H1 (cell line): Measurements from ENCODE around the gene GRIA3. TPM values are rescaled to one million over a fixed set of nuclear protein-coding genes. Genes with fewer than 3 reads are reported as not detected.

Experiments used
- CTCF ChIA-PET: fragments of 300-600 bp; sonication (Branson Sonifier 250); formaldehyde crosslinking; loops from one replicate; lab custom pipeline; 2021; ENCODE audit not compliant: partially characterized antibody; lab: Charles Lee
- POLR2A ChIA-PET: fragments of 300-600 bp; sonication (Branson Sonifier 250); formaldehyde crosslinking; loops from one replicate; lab custom pipeline; 2021; ENCODE audit warnings: inconsistent platforms; ENCODE audit not compliant: partially characterized antibody; lab: Charles Lee
- DNase-seq, 2 experiments: peaks; one replicate each; pipeline versions ENCODE4 v3.0.0 to v3.0.0-alpha.2; 2010 to 2022; ENCODE audit warnings: low spot score in 2 of 2, low read depth in 1 of 2, mixed read lengths in 1 of 2
- FAIRE-seq: peaks from 2 replicates; lab custom pipeline; 2011; peaks lifted over from hg19 to GRCh38; lab: Jason Lieb, UNC
- H2AFZ ChIP-seq: 2 replicates; pipeline ENCODE4 v1.8.1; 2012; ENCODE audit warnings: low read length, inconsistent platforms
- H2AK5ac ChIP-seq: 2 replicates; pipeline ENCODE4 v1.6.1; 2013; ENCODE audit warnings: low read depth, low read length
- H2BK120ac ChIP-seq: replicated peaks from 2 replicates; pipeline ENCODE3; 2013; ENCODE audit warnings: low read depth, low read length, inconsistent platforms
- H2BK12ac ChIP-seq: 2 replicates; pipeline ENCODE4 v1.6.1; 2013; ENCODE audit warnings: low read depth, low read length
- H2BK15ac ChIP-seq: 2 replicates; pipeline ENCODE4 v1.6.1; 2013; ENCODE audit warnings: low read length
- H2BK20ac ChIP-seq: 2 replicates; pipeline ENCODE4 v1.6.1; 2013; ENCODE audit warnings: low read length
- H2BK5ac ChIP-seq: 2 replicates; pipeline ENCODE4 v1.6.1; 2013; ENCODE audit warnings: low read depth, low read length
- H3K14ac ChIP-seq: 2 replicates; pipeline ENCODE4 v1.6.1; 2013; ENCODE audit warnings: inconsistent platforms; ENCODE audit not compliant: insufficient read length
- H3K18ac ChIP-seq: 2 replicates; pipeline ENCODE4 v1.6.1; 2013; ENCODE audit warnings: low read length; ENCODE audit errors: extremely low read depth
- H3K23ac ChIP-seq: 2 replicates; pipeline ENCODE4 v1.6.1; 2013; ENCODE audit warnings: inconsistent platforms; ENCODE audit not compliant: insufficient read length
- H3K23me2 ChIP-seq: 2 replicates; pipeline ENCODE4 v1.6.1; 2013; ENCODE audit warnings: low read depth, low read length
- H3K27ac ChIP-seq: 2 replicates; pipeline ENCODE4 v1.6.1; 2011; ENCODE audit warnings: low read depth, low read length, inconsistent platforms
- H3K27me3 ChIP-seq, 4 experiments: replicated peaks in 1 of 4; 1 replicate in 1 of 4; 2 replicates in 3 of 4; pipeline versions ENCODE4 v1.6.1 to v1.8.1; 2011 to 2013; ENCODE audit warnings: low read length in 3 of 4, mild to moderate bottlenecking in 3 of 4, inconsistent platforms in 2 of 4, mixed read lengths in 2 of 4, moderate library complexity in 1 of 4; ENCODE audit not compliant: control insufficient read depth in 3 of 4, insufficient read depth in 3 of 4; ENCODE audit errors: extremely low read depth in 1 of 4
- H3K36me3 ChIP-seq, 4 experiments: 2 replicates each; pipeline versions ENCODE4 v1.6.1 to v1.8.1; 2011 to 2013; ENCODE audit warnings: mild to moderate bottlenecking in 4 of 4, low read length in 3 of 4, moderate library complexity in 2 of 4, control low read depth in 1 of 4, inconsistent platforms in 1 of 4; ENCODE audit not compliant: insufficient read depth in 4 of 4, control insufficient read depth in 2 of 4
- H3K4ac ChIP-seq: replicated peaks from 2 replicates; pipeline ENCODE3; 2013; ENCODE audit warnings: low read length, low read depth, mixed read lengths, inconsistent platforms; ENCODE audit not compliant: insufficient read length
- H3K4me1 ChIP-seq, 4 experiments: replicated peaks in 1 of 4; 1 replicate in 1 of 4; 2 replicates in 3 of 4; pipeline versions ENCODE4 v1.6.1 to v1.8.1; 2011 to 2013; ENCODE audit warnings: low read length in 3 of 4, inconsistent platforms in 2 of 4, mixed read lengths in 1 of 4; ENCODE audit not compliant: insufficient read depth in 4 of 4, control insufficient read depth in 3 of 4
- H3K4me2 ChIP-seq, 2 experiments: 2 replicates each; pipeline versions ENCODE4 v1.6.1 to v1.8.1; 2011 to 2013; ENCODE audit warnings: low read depth in 2 of 2, low read length in 2 of 2, control low read depth in 1 of 2, inconsistent platforms in 1 of 2, mild to moderate bottlenecking in 1 of 2; ENCODE audit not compliant: insufficient read depth in 1 of 2
- H3K4me3 ChIP-seq, 4 experiments: fragments of 200-600, 300-600 bp in 1 of 4; sonication (generic), shearing (Covaris generic), sonication (Bioruptor Twin) in 1 of 4; 2 replicates each; pipeline versions ENCODE4 v1.5.1 to v1.8.1; 2011 to 2016; ENCODE audit warnings: low read length in 4 of 4, low read depth in 3 of 4, control low read depth in 2 of 4, inconsistent platforms in 2 of 4, mild to moderate bottlenecking in 2 of 4, mixed read lengths in 1 of 4, moderate library complexity in 1 of 4; ENCODE audit not compliant: insufficient read depth in 2 of 4; ENCODE audit errors: extremely low read depth in 1 of 4
- H3K56ac ChIP-seq: replicated peaks from 2 replicates; pipeline ENCODE3; 2013; ENCODE audit warnings: low read depth, mild to moderate bottlenecking, mixed read lengths, low read length, inconsistent platforms; ENCODE audit not compliant: insufficient read length
- H3K79me1 ChIP-seq: 2 replicates; pipeline ENCODE4 v1.6.1; 2013; ENCODE audit warnings: low read depth, low read length, control low read depth
- H3K79me2 ChIP-seq, 2 experiments: 2 replicates each; pipeline versions ENCODE4 v1.6.1 to v1.8.1; 2012 to 2013; ENCODE audit warnings: low read length in 2 of 2, mild to moderate bottlenecking in 2 of 2, inconsistent platforms in 1 of 2; ENCODE audit not compliant: insufficient read depth in 2 of 2, control insufficient read depth in 1 of 2
- H3K9ac ChIP-seq, 4 experiments: replicated peaks in 1 of 4; 1 replicate in 1 of 4; 2 replicates in 3 of 4; pipeline versions ENCODE4 v1.6.1 to v1.8.1; 2011 to 2013; ENCODE audit warnings: low read depth in 3 of 4, low read length in 3 of 4, control low read depth in 2 of 4, mild to moderate bottlenecking in 2 of 4, moderate library complexity in 2 of 4, inconsistent platforms in 1 of 4; ENCODE audit errors: extremely low read depth in 1 of 4
- H3K9me3 ChIP-seq, 2 experiments: 2 replicates each; pipeline versions ENCODE4 v1.6.1 to v1.8.1; 2012 to 2013; ENCODE audit warnings: mild to moderate bottlenecking in 2 of 2, moderate library complexity in 2 of 2, control low read depth in 1 of 2, inconsistent platforms in 1 of 2, low read depth in 1 of 2, low read length in 1 of 2, mixed read lengths in 1 of 2; ENCODE audit not compliant: insufficient read depth in 2 of 2
- H4K20me1 ChIP-seq, 2 experiments: replicated peaks in 1 of 2; 2 replicates each; pipeline versions ENCODE3 to v1.8.1; 2011 to 2013; ENCODE audit warnings: inconsistent platforms in 2 of 2, low read length in 2 of 2, mild to moderate bottlenecking in 1 of 2; ENCODE audit not compliant: insufficient read depth in 2 of 2, control insufficient read depth in 1 of 2
- H4K5ac ChIP-seq: 2 replicates; pipeline ENCODE4 v1.6.1; 2013; ENCODE audit warnings: low read length, low read depth, mixed read lengths, inconsistent platforms; ENCODE audit not compliant: insufficient read length
- H4K8ac ChIP-seq: 2 replicates; pipeline ENCODE4 v1.8.0; 2013; ENCODE audit warnings: mild to moderate bottlenecking, moderate library complexity, low read length, inconsistent platforms; ENCODE audit not compliant: insufficient read depth; ENCODE audit errors: extremely low read depth
- H4K91ac ChIP-seq: replicated peaks from 2 replicates; pipeline ENCODE3; 2013; ENCODE audit warnings: low read length, mixed read lengths, inconsistent platforms; ENCODE audit not compliant: insufficient read length
- BACH1 ChIP-seq: IDR thresholded peaks from 2 replicates; pipeline ENCODE4 v1.6.1; 2012; ENCODE audit warnings: low read length, improper control_type of control experiment
- CHD1 ChIP-seq: IDR thresholded peaks from 2 replicates; pipeline ENCODE4 v1.6.1; 2012; ENCODE audit warnings: low read depth, low read length, improper control_type of control experiment
- EZH2 ChIP-seq: fragments of 200-600 bp; sonication (generic); IDR thresholded peaks from 2 replicates; pipeline ENCODE4 v1.7.1; 2012; ENCODE audit warnings: low read depth, mild to moderate bottlenecking, moderate library complexity, low read length, inconsistent platforms; ENCODE audit not compliant: severe bottlenecking
- FOSL1 ChIP-seq: IDR thresholded peaks from 2 replicates; pipeline ENCODE4 v1.6.1; 2011; ENCODE audit warnings: mild to moderate bottlenecking, low read depth, low read length, moderate library complexity; ENCODE audit not compliant: insufficient read depth
- HDAC6 ChIP-seq: IDR thresholded peaks from one replicate; pipeline ENCODE4 v1.7.1; 2012; ENCODE audit warnings: low read depth, mild to moderate bottlenecking, inconsistent platforms, low read length, moderate library complexity
- JUN ChIP-seq: IDR thresholded peaks from 2 replicates; pipeline ENCODE4 v1.6.1; 2011; ENCODE audit warnings: low read depth, mild to moderate bottlenecking, improper control_type of control experiment, low read length
- NRF1 ChIP-seq: IDR thresholded peaks from 2 replicates; pipeline ENCODE4 v1.6.1; 2011; ENCODE audit warnings: mild to moderate bottlenecking, low read depth, low read length, improper control_type of control experiment
- POLR2A ChIP-seq, 2 experiments: IDR thresholded peaks; 1 replicate in 1 of 2; 2 replicates in 1 of 2; pipeline ENCODE4 v1.6.1; 2011; ENCODE audit warnings: low read depth in 2 of 2, low read length in 2 of 2, mild to moderate bottlenecking in 2 of 2; ENCODE audit errors: control extremely low read depth in 1 of 2
- RFX5 ChIP-seq: IDR thresholded peaks from 2 replicates; pipeline ENCODE4 v1.6.1; 2011; ENCODE audit warnings: low read depth, low read length, improper control_type of control experiment, borderline replicate concordance
- RXRA ChIP-seq: IDR thresholded peaks from 2 replicates; pipeline ENCODE4 v1.6.1; 2011; ENCODE audit warnings: low read depth, mild to moderate bottlenecking, low read length, moderate library complexity; ENCODE audit not compliant: insufficient read depth
- SIX5 ChIP-seq: IDR thresholded peaks from 2 replicates; pipeline ENCODE4 v1.6.1; 2011; ENCODE audit warnings: mild to moderate bottlenecking, low read depth, low read length
- SP4 ChIP-seq: IDR thresholded peaks from 2 replicates; pipeline ENCODE4 v1.6.1; 2012; ENCODE audit warnings: low read length, inconsistent platforms
- SRF ChIP-seq: IDR thresholded peaks from 2 replicates; pipeline ENCODE4 v1.6.1; 2011; ENCODE audit warnings: mild to moderate bottlenecking, low read depth, low read length, moderate library complexity
- SUZ12 ChIP-seq: fragments of 200-600 bp; sonication (generic); IDR thresholded peaks from 2 replicates; pipeline ENCODE4 v1.6.1; 2012; ENCODE audit warnings: mild to moderate bottlenecking, inconsistent platforms, low read length, moderate library complexity, mixed read lengths
- TBP ChIP-seq: IDR thresholded peaks from 2 replicates; pipeline ENCODE4 v1.6.1; 2011; ENCODE audit warnings: low read depth, low read length, improper control_type of control experiment
- TEAD4 ChIP-seq: IDR thresholded peaks from 2 replicates; pipeline ENCODE4 v1.6.1; 2012; ENCODE audit warnings: low read depth, low read length, inconsistent platforms, mixed read lengths
- WGBS, 2 experiments: shearing (Covaris generic) in 1 of 2; methylation state at CpG; one replicate each; pipeline versions ENCODE4 v1.1.6 to v1.1.7; 2013 to 2015; ENCODE audit warnings: low lambda C conversion rate in 2 of 2, mixed read lengths in 2 of 2, inconsistent platforms in 1 of 2, low coverage in 1 of 2, missing lambda C conversion rate in 1 of 2; ENCODE audit not compliant: insufficient replicate concordance in 2 of 2, insufficient coverage in 1 of 2, insufficient read length in 1 of 2; ENCODE audit errors: extremely low coverage in 1 of 2, missing lambda C conversion rate in 1 of 2; 5-methylcytosine and 5-hydroxymethylcytosine counted together
- polyA plus RNA-seq, 7 experiments: library from polyadenylated mRNA; depleted of rRNA in 3 of 7; stranded (reverse) in 5 of 7; unstranded in 2 of 7; fragments of >200 nt in 5 of 7; fragments of 200-250 nt in 2 of 7; gene quantifications; 1 replicate in 5 of 7; 2 replicates in 1 of 7; 4 replicates in 1 of 7; pipeline versions ENCODE4 v1.2.1 to v1.2.3, GENCODE V29; 2011 to 2013; ENCODE audit warnings: missing spikeins in 2 of 7, mixed read lengths in 2 of 7
- total RNA-seq: library from RNA; stranded (reverse); fragmentation: NEBNext Ultra II Directional; extraction: Animal tissue kit (Norgen Biotek cat#: 25700); gene quantifications from 2 replicates; pipeline ENCODE4 v1.2.1, GENCODE V29; 2021
- TF ChIP-seq, protein P1 (sequence below): IDR thresholded peaks from 2 replicates; pipeline ENCODE4 v1.6.1; 2012; ENCODE audit warnings: inconsistent platforms

GRIA3 gene
- total and polyA plus RNA-seq, 2 of the 8 experiments (the other 6 are each of a cell fraction or from before 2014, with no cell fraction given), result 2.6 to 3.0 TPM

DNA sequence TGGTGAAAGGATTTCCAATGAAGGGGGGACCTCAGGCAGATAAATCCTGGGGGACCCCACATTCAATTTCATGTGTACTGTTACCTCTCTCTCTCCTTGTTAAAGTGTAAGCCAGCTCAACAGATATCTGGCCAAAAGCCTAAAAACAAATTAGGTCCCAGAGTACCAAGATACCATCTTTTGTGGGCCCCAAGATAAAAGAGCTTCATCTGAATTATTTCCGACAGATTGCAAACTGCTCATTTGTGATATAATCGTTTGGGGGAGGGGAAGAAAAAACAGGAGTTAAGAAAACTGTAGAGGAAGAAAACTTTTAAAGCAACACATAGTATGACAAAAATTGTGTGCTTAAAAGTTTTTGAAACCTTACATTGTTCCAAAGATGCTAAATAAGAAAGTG lies 33.6 kb downstream of the GRIA3 start:
- CTCF ChIA-PET, result interaction anchor here (1.7 kb wide), 1 partner anchor 9 kb away, joined by 7 read pairs; no protein-coding TSS in a partner anchor
- Histone ChIP-seq H3K56ac (no peak overlapping the region), H4K91ac (no peak overlapping the region), H3K27ac (no peak overlapping the region), H3K27me3 (no peaks in the 10 kb centered on the region), H4K5ac (no peak overlapping the region), H3K23ac (no peak overlapping the region), H3K79me2 (no peaks in the 10 kb centered on the region), H2AFZ (no peak overlapping the region), H2BK15ac (no peak overlapping the region), H3K36me3 (no peaks in the 10 kb centered on the region), H2BK5ac (no peak overlapping the region), H2BK12ac (no peak overlapping the region), H2AK5ac (no peak overlapping the region), H3K4me2 (no peak overlapping the region), H3K4me3 (no peak overlapping the region), H3K14ac (no peak overlapping the region), H3K4ac (no peak overlapping the region), H3K79me1 (no peaks in the 10 kb centered on the region), H2BK120ac (no peak overlapping the region), H3K23me2 (no peaks in the 10 kb centered on the region), H4K8ac (no peak overlapping the region), H4K20me1 (no peaks in the 10 kb centered on the region), H3K9ac (no peak overlapping the region), H2BK20ac (no peak overlapping the region), H3K18ac (no peak overlapping the region), H3K4me1 (peaks cover 0 to 2% (median 0%) of the 10 kb centered on the region in 4 experiments; a peak in 1 of 7 replicates), H3K9me3 (no peaks in the 10 kb centered on the region)
- no peak for FAIRE-seq
- POLR2A ChIA-PET, result no interaction called here
- 60% methylated on average over 1 of the region's 2 CpGs; no CpG with 5 or more reads in 1 of the 2 experiments for WGBS, 2 experiments
- DNase-seq, result no peak
- no peak for TF ChIP-seq SUZ12
- no peak for TF ChIP-seq BACH1
- no peak for TF ChIP-seq POLR2A (IDR thresholded peaks at IDR 0.05; ENCODE audit: control extremely low read depth in 1 of 2, low read depth in 2 of 2, low read length in 2 of 2)
- no peak for TF ChIP-seq RFX5
- TF ChIP-seq TEAD4, result no peak
- TF ChIP-seq HDAC6, result no peak
- TF ChIP-seq SRF, result no peak
- TF ChIP-seq CHD1, result no peak
- TF ChIP-seq FOSL1, result no peak
- no peak for TF ChIP-seq TBP
- no peak for TF ChIP-seq JUN
- no peak for TF ChIP-seq NRF1
- no peak for TF ChIP-seq RXRA
- TF ChIP-seq, protein P1, sequence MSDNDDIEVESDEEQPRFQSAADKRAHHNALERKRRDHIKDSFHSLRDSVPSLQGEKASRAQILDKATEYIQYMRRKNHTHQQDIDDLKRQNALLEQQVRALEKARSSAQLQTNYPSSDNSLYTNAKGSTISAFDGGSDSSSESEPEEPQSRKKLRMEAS, result no peak
- TF ChIP-seq EZH2, result no peak
- no peak for TF ChIP-seq SIX5
- TF ChIP-seq SP4, result no peak
